K562 (cell line): ENCODE data around the gene STUM.

ENCODE experiments used
- CBFB ChIP-seq: sonication (generic); formaldehyde crosslinking; IDR thresholded peaks from 2 replicates; pipeline ENCODE4 v1.4.0; 2020; ENCODE audit warnings: mild to moderate bottlenecking, missing genetic modification reagents
- CTCF ChIP-seq, 3 experiments: IDR thresholded peaks in 2 of 3; conservative IDR thresholded peaks in 1 of 3; 2 replicates each; pipeline ENCODE4 v1.5.1; 2011 to 2012; ENCODE audit warnings: low read length in 3 of 3, mild to moderate bottlenecking in 3 of 3, control low read depth in 2 of 3, improper control_type of control experiment in 1 of 3, inconsistent platforms in 1 of 3, low read depth in 1 of 3, mixed read lengths in 1 of 3, moderate library complexity in 1 of 3; ENCODE audit not compliant: insufficient read depth in 2 of 3
- JUNB ChIP-seq: fragments of 450-650 bp; formaldehyde crosslinking; conservative IDR thresholded peaks from 2 replicates; pipeline ENCODE4 v1.4.0; 2020; ENCODE audit warnings: mild to moderate bottlenecking
- KDM2B ChIP-seq: fragments of 250-450 bp; sonication (Bioruptor Pico); IDR thresholded peaks from 2 replicates; pipeline ENCODE4 v1.8.0; 2021; ENCODE audit warnings: mild to moderate bottlenecking, moderate library complexity
- MYNN ChIP-seq, 2 experiments: sonication (generic); formaldehyde crosslinking in 1 of 2; IDR thresholded peaks; 2 replicates each; pipeline versions ENCODE4 v1.5.0 to v1.6.1; 2016 to 2020; ENCODE audit warnings: antibody characterized with exemption in 1 of 2, missing genetic modification reagents in 1 of 2
- PATZ1 ChIP-seq: fragments of 250-450 bp; sonication (Bioruptor Pico); IDR thresholded peaks from 2 replicates; pipeline ENCODE4 v1.5.0; 2020; ENCODE audit warnings: mild to moderate bottlenecking, borderline replicate concordance
- POLR2A ChIP-seq: fragments of 450-650 bp; conservative IDR thresholded peaks from 2 replicates; pipeline ENCODE4 v1.6.1; 2016
- RAD51 ChIP-seq: fragments of 450-650 bp; IDR thresholded peaks from 2 replicates; pipeline ENCODE4 v1.7.1; 2016; ENCODE audit warnings: low read depth, mild to moderate bottlenecking, borderline replicate concordance
- RCOR1 ChIP-seq, 2 experiments: IDR thresholded peaks; 2 replicates each; pipeline ENCODE4 v1.6.1; 2012; ENCODE audit warnings: low read depth in 2 of 2, low read length in 2 of 2, borderline replicate concordance in 1 of 2, improper control_type of control experiment in 1 of 2
- RHOXF2B ChIP-seq: fragments of 250-450 bp; sonication (Bioruptor Pico); conservative IDR thresholded peaks from 2 replicates; pipeline ENCODE4 v1.5.1; 2021
- RREB1 ChIP-seq: fragments of 250-450 bp; sonication (Bioruptor Pico); IDR thresholded peaks from 2 replicates; pipeline ENCODE4 v1.4.0; 2020

- TF ChIP-seq PATZ1 (CRISPR knock-in tag), result no peak
- TF ChIP-seq RREB1 (CRISPR knock-in tag), result no peak
- TF ChIP-seq JUNB (CRISPR knock-in tag), result no peak
- TF ChIP-seq RAD51, result no peak
- TF ChIP-seq RHOXF2B, result no peak
- no peak for TF ChIP-seq RCOR1 (IDR thresholded peaks at IDR 0.05; ENCODE audit: borderline replicate concordance in 1 of 2, low read depth in 2 of 2, low read length in 2 of 2)
- no peak for TF ChIP-seq MYNN (IDR thresholded peaks at IDR 0.05)
- TF ChIP-seq MYNN (CRISPR knock-in tag; IDR thresholded peaks at IDR 0.05), result no peak
- no peak for TF ChIP-seq CBFB (CRISPR knock-in tag)
- TF ChIP-seq KDM2B, result no peak
- no peak for TF ChIP-seq CTCF (IDR thresholded peaks at IDR 0.05 in 2 of 3, conservative IDR thresholded peaks at IDR 0.05 in 1 of 3; ENCODE audit: insufficient read depth in 2 of 3, low read depth in 1 of 3, low read length in 3 of 3)
- no peak for TF ChIP-seq POLR2A
Measured at GRCh38 chr1:226565476-226565875, 16.9 kb downstream of the STUM start.
